Stimulated activated CD4-positive, alpha-beta T cell treated with anti-CD3 and anti-CD28 coated beads, Interleukin-4, amount 100 ng/mL, for 48 hours (primary cell): ENCODE measurements around the gene RYR2.

Experiments used
- DNase-seq, 2 donors: peaks; one replicate each; pipeline ENCODE4 v3.0.0-alpha.2; 2020; ENCODE audit warnings: low read depth in 2 of 2

RYR2 gene

DNA sequence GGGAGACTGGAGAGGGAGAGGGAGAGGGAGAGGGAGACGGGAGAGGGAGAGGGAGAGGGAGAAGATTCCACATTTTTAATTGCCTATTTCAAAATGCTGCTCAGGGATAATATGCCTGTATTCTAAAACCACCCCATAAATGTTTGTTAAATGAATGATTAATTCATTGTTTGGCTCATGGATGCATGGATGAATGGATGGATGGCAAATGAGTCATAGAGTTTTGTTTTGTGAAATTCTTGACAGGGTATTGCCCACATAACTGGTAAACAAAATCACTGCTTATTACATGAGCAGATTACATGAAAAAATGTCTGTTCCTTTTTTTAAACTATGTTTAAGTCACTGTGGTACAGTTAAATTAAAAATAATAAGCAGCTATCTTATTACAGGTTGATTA is 628.3 kb downstream of the RYR2 start:
- no peak for DNase-seq

DNA sequence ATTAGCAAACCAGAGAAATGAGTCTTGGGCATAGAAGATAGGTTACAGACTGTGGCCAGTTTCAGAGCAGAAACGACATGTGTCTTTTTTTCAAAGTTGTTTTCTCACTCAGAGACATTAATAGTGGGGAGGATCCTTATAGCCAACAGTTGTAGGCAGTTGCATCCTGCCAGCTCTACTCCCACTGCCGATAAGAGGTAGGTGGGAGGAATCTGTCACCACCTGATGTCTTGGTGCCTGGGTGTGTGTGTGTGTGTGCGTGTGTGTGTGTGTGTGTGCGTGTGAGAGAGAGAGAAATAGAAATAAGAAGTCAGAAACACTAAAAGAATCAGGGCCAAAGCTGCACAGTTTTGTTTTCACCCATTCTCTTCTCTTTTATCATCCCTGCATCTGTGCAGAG is 629.3 kb downstream of the RYR2 start:
- no peak for DNase-seq

DNA sequence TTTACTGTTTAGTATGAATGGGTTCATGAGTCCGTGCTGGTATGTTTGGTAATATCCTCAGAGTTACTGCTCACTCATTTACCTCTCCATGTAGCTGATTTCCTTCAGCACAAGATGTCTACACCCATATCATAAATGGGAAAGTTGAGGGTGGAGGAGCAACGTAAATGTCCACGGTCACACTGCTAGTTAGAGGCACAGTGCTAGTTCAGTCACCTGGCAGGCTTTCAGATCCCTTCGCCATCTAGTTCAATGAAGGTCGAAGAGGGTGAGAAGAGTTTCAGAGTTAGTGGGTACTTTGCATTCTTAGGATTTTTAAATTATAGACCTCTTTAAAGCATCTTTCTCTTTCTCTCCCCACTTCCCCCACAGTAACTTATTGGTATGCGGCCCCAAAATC is 630.0 kb downstream of the RYR2 start:
- no peak for DNase-seq

DNA sequence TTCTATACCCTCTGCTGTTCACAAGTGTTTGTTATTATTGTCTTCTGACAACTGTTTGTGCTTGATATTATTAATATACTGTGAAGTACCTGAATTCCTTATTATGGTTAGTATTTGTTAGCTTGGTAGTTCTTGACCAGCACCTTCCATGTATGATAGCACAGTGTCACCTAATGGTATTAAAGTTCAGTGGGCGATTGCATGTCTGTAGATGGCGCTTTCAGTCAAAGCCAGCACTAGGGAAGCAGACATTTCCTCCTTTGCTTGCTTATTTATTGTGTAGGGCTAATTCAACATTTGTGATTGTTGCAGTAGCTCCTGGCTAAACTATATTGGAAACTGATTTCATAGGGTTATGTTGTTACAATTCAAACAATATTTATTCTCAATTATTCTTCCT is 630.8 kb downstream of the RYR2 start:
- DNase-seq = no peak

DNA sequence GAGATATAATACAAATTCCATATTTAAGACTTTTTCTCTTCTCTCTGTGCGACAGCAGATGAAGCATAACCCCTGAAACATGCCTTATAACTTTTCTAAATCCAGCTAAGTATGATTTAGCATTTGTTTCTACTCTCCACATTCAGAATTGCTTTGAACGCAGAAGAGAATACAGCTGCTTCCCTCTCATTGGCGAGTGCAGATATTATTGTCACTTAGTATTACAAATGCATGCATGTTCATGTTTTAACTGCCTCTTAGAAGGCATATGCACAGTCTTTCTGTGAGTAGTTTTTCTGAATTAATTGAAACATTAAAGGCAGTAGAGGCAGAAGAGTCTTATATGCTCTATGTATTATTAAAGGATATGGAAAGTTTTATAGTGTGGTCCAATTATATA is 631.6 kb downstream of the RYR2 start:
- no peak for DNase-seq

DNA sequence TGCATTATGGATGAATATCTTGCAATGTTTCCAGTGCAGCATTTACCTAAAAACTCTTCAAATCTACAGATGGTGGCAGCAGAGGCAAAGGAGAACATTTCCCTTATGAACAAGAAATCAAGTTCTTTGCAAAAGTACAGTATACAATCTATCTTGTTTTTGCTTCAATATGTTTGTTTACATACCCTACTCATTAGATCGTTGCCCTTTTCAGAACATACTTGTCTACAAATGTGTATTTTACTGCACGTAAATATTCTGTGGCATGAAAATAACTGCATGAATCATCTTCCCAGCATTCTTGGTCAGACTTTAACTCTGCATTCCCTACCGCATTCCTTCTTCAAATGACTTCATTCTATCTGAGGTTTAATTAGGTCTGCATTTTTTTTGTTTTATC is 636.0 kb downstream of the RYR2 start:
- DNase-seq = no peak

DNA sequence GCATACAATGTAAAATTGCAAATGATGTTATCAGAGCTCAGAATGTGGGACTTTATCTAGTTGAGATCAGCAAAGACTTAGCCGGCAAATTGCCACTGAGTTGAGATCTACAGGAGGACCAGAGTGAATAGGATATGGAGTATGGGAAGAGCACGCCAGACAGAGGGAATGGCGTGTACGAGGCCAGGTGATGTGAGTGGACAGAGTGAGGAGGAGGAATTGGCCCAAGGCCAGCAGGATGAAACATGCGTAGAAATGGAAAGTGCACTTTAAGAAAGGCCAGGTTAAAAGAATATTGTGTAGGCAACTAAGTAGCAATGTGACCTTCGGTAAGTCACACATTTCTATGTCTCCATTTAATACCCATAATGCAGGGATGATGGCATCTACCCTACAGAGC is 637.7 kb downstream of the RYR2 start:
- DNase-seq = no peak

DNA sequence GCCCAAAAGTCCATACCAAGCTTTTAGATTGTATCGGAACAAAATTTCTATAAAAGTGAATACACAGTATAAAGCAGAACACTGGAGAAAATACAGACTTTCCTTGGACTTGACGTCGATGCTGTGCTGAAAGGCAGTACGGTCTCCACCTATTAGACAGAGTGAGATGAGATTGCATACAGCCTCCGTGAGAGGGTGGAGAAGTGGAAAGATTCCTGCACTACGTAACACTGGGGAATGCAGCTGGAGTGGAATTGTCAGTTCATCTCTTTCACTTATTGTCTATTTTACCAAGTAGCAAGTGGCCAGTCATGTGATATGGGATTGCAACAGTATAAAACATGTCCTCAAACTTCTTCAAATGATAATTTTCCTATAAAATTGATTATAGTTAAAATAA is 639.2 kb downstream of the RYR2 start:
- DNase-seq = no peak

DNA sequence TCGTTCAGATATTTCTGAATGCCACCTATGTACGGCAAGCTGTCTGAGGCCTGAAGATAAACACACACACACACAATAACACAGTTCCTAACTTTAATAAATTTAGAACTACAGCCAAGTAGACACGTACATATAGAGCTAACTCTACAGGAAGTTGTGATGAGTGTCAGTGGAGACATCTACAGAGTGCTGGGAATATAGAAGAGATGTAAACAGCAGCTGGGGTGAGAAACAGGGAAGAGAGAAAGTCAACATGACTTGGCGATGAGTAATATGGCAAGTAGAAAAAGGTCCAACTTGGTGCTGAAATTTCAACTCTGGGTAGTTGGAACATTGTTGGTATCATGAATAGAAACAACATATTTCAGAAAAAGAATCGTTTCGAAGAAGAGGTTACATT is 642.3 kb downstream of the RYR2 start:
- no peak for DNase-seq

DNA sequence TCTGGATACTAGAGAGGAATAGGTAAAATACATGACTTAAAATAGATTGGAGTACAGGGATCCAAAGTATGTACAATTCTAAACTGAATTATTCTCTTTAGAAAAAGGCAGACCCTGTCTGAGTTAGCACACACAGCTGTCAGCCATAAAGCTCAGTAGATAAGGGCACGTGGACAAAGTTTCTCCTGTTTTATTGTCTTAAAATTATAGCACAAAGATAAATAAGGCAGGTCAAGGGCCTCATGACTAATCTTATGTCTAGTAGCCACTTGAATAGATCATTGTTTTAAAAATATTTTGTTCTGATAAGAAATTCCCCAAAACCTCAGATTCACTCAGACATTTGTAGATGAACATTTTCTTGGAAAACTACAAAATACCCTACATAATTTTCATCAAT is 643.6 kb downstream of the RYR2 start:
- DNase-seq = no peak

DNA sequence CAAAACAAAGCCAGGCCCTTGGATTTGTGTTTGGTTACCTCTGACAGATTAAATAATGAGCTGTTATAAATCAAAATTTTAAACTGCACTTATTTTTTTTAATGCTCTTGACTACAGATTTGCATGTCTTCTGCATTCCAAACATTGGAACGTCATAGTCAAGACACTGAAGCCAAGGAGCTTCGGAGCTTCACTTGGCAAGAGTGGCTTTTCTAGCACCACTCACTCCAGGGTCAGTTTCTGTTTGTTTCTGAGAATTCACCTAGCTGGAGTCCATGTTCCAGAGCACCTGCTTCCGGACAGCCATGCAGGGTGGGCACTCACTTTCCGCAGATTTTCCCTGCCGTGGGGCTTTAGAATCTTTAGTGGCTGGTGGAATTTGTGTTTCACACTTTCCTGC is 645.8 kb downstream of the RYR2 start:
- DNase-seq = no peak

DNA sequence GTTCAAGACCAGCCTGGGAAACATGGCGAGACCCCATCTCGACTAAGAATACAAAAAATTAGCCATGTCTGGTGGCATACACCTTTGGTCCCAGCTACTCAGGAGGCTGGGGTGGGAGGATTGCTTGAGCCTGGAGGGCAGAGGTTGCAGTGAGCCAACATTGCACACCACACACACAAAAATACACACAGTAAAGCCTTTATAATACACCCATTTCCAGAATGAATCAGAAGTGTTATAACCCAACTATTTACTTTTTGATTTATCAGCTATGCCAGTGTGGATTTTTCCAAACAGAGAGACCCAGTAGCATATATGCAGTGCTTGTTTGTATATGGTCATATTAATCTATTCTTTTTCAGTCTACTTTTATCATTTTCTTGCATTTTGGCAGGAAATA is 648.7 kb downstream of the RYR2 start:
- DNase-seq = no peak

DNA sequence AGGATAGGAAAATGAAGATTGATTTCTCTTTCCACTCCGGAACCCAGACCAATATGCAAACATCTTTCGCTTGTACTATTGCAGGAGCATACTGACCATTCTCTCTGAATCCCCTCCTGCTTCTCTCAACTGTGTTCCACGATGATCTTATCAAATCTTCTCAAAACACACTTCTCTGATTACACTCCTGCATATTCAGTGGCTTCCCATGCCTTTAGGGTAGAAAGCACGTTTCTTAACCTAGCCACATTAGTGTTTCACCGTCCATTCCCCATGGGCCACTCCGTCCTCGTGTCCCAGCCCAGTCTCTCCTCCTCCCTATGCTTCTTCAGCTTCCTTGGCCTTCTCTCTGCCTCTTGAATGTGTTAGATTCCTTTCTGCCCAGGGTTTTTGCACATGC is 650.3 kb downstream of the RYR2 start:
- DNase-seq = no peak

DNA sequence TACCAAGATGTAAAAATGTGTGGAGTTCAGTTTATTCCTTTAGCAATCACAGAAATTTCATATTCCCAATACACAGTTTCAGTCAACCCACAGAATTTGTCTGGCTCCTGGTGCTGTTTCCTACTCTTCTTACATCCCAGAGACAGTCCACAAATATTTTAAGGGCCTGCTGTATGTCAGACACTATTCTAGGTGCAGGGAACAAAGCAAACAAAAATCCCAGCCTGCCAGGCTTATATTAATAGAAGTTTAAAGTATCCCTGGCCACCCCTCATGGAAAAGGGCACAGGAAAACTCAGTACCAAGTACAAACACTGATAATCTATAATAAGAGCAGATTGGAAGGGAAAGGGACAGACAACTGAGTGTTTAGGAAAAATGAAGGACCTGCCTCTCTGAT is 653.9 kb downstream of the RYR2 start:
- no peak for DNase-seq

DNA sequence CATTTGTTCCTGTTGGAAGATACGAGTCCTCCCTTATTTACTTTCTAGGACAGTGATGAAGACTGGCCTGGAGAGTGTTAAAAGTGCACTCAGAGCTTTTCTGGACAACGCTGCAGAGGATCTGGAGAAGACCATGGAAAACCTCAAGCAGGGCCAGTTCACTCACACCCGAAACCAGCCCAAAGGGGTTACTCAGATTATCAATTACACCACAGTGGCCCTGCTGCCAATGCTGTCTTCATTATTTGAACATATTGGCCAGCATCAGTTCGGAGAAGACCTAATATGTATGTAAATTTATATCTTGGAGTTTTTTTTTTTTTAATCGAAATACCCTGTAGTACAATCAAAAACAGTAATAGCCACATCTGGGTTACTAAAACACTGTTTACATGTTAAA is 658.2 kb downstream of the RYR2 start:
- DNase-seq = no peak

DNA sequence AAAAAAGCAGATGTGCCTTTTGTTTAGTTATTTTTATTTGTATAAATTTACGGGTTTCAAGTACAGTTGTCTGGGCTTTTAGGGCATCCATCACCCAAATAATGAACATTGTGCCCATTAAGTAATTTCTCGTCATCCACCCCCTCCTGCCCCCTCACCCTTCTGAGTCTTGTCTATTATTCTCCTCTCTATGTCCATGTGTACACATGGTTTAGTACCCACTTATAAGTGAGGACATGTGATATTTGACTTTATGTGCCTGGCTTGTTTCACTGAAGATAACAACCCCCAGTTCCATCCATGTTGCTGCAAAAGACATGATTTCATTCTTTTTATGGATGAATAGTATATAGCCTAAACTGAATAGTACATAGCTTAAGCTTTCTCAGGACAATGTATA is 659.5 kb downstream of the RYR2 start:
- no peak for DNase-seq

DNA sequence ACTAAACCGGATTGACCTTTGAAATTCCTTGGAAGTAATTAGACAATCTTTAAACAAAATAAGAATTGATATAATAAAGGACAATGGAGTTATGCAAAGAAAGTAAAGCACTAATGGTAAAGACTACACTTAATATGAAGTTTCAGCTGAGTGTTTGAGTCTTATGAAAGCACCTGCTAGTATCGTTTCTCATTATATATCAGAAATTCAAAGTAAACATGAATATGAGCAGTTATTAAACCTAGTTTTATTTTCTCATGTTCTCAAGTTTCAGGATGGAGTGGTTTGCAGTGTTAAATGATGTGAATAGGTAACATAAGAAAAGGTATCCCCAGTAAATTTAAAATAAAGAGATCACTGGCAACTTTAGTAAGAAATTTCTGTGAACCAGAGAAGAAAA is 660.2 kb downstream of the RYR2 start:
- no peak for DNase-seq

DNA sequence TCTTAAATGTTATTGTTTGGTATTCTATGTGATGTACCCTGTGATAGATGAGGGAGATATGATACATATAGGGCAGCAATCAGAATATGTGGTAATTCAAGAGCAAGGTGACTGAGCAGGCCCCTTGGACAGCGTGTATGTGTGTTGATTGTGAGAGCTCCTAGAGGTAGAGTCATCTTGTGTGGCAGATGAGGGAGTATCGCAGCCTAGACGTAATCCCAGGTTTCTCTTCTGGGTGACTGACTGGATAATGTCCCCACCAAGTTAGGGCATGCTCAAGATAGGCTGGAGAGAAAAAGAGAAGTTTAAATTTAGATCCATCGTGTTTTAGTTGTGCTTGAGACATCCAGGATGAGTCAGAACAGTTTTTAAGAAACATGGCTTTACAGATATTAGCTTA is 663.5 kb downstream of the RYR2 start:
- DNase-seq = no peak

DNA sequence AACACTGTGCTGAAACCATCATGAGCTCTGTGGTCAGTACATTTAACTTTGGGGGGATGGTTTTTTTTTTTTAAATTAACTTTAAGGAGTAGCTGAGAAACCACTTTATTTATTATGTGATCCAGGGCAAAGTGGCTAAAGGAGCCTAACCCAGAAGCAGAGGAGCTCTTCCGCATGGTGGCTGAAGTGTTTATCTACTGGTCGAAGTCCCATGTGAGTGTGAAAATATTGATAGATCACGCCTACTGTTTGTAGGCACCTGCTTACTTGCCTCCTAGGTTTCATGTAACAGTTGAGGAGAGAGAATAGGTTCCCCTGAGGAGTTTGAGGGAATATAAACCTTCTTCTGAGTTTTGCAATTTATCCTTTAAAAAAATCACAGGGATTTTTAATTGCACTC is 667.4 kb downstream of the RYR2 start:
- DNase-seq = no peak

DNA sequence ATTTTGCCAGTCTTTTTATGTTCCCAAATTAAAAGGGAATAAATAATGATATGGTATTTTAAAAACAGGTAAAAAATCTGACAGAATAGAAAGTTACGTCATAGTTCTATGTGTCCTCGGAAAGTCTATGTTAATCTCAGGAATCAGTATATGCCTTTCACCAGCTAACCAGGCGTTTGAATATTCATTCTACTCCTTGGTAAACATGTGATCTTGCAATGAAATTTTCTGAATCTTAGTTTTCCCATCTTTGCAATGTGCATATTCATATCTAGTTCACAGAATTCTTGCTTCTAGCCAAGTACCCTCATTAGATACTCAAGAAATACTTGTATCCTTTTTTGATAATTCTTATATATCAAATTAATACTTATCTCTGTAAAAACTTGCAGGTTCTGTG is 669.3 kb downstream of the RYR2 start:
- no peak for DNase-seq

DNA sequence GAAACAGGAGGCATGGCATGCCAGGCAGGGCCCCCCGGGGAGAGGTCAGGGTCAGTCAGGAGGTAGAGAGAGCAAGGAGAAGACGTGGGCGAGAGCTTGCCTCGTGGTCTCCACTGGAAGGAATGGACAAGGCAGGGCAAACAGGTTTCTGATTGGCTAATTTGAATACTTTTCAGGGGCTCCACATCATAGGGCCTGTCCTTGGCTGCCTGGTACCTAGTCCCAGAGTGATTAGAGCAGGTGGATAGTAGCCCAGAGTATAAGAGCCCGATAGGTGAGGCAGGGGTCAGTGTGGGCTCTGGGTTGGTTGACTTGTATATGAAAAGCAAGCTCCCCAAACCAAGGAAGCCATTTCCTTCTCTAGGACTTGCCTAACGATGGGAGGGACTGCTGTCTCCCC is 670.1 kb downstream of the RYR2 start:
- DNase-seq = no peak

DNA sequence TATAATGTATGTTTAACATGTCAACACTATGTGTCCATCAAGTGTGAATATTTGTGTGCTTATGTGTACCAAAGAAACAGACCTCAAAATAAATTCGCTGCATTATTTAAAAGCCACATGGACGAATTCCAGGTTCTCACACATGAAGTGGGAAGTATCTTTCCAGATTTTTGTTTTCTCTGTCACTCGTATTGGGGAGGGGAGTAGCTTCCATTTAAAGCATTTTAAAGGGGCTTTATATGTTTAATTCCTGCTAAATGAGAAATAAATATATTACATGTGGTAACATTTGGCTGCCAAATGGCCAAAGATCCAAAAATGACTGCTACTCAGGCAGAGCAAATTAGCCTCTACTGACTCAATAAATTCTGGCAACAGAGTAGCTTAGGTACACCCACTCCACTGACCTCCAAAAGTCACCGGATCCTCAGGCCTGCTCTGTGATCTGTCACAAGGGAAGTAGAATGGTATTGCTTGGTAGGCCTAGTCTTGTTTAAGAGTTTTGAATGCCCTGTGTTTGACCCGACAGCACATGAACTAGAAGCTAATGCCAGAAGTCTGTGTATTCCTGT is 670.7 kb downstream of the RYR2 start:
- no peak for DNase-seq

DNA sequence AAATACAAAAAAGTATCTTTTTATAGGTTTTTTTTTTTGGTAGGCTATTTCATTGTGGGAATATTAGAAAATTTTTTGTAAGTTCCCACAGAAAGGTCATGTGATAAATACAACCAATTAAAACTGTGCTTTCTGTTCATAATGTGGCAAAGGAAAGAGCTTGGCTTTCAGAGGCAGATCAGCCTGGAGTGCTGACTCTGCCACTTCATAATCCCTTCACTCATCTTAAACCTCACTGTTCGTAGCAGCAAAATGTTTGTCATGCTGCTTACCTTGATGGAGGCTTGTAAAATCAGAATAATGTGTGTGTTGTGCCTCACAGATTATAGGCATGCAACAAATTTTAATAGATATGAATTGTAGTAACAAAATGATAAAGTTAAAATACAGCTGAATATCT is 671.9 kb downstream of the RYR2 start:
- no peak for DNase-seq

DNA sequence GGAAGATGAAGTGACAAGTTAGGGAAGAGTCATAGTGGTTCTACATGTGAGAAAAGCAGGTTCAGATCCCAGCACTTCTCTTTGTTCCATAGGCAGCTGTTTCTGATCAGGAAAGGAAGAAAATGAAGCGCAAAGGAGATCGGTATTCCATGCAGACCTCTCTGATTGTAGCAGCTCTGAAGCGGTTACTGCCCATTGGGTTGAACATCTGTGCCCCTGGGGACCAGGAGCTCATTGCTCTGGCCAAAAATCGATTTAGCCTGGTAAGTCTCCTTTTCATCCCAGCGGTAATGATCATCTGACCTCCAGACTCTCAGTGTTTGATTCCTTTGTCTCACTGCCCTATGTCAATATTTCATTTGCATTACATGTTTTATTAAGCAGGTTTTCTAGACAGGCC is 675.1 kb downstream of the RYR2 start:
- no peak for DNase-seq

DNA sequence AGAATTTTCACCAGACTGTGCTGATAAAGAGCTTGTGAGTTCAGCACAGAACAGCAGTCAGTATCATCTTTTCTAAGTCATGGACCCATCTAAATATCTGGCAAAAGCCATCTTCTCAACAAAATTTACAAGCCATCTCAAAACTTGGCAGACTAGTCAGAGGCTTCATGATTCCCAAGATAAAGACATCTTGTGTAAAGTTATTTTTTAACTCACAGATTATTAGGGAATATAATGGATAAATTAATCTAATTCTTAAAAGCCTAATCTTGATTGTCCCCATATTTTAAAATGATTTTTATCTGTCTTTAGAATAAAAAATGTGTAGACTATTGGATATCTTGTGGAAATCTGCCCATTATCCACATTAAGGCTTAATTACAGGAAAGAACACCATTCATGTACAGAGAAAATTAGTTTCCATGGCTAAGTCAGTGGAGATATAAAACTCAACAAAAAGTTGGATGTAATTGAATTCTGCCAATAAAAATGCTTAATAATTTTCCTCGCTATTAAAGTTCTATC is 688.9 kb downstream of the RYR2 start:
- DNase-seq = no peak
